ENCODE data around the gene LTB.

- TF ChIP-seq, protein P1, sequence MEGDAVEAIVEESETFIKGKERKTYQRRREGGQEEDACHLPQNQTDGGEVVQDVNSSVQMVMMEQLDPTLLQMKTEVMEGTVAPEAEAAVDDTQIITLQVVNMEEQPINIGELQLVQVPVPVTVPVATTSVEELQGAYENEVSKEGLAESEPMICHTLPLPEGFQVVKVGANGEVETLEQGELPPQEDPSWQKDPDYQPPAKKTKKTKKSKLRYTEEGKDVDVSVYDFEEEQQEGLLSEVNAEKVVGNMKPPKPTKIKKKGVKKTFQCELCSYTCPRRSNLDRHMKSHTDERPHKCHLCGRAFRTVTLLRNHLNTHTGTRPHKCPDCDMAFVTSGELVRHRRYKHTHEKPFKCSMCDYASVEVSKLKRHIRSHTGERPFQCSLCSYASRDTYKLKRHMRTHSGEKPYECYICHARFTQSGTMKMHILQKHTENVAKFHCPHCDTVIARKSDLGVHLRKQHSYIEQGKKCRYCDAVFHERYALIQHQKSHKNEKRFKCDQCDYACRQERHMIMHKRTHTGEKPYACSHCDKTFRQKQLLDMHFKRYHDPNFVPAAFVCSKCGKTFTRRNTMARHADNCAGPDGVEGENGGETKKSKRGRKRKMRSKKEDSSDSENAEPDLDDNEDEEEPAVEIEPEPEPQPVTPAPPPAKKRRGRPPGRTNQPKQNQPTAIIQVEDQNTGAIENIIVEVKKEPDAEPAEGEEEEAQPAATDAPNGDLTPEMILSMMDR (IDR thresholded peaks at IDR 0.05) = no peak
- no peak for TF ChIP-seq POLR2A (IDR thresholded peaks at IDR 0.05)
These were observed 7.8 kb downstream of the LTB start for GRCh38 chr6:31574106-31575061.

All from thyroid gland (tissue), 4 donors.